GM10248 (cell line): ENCODE results near the gene ZNF484.
"Not testable (repeated sequence)": the region's sequence is repeated elsewhere in the genome, so short reads cannot be mapped to it uniquely, and the experiment has no call there.

Experiments used
- CTCF ChIA-PET: fragments of 300-600 bp; sonication (Branson Sonifier 250); formaldehyde crosslinking; extraction: SDS; loops from one replicate; lab custom pipeline; 2021; ENCODE audit warnings: antibody characterized with exemption; lab: Yijun Ruan, JAX
- POLR2A ChIA-PET: fragments of 350-650 bp; sonication (Branson Sonifier 250); formaldehyde crosslinking; extraction: SDS; loops from one replicate; lab custom pipeline; 2020; ENCODE audit warnings: antibody characterized with exemption; lab: Yijun Ruan, JAX
- DNase-seq: peaks from one replicate; pipeline ENCODE4 v3.0.0; 2012; ENCODE audit errors: extremely low spot score
- TF ChIP-seq, protein P1 (sequence below): IDR thresholded peaks from 2 replicates; pipeline ENCODE4 v1.5.1; 2012; ENCODE audit warnings: mild to moderate bottlenecking, low read depth; ENCODE audit errors: extremely low read depth, missing control alignments, control extremely low read depth

ZNF484 gene

DNA sequence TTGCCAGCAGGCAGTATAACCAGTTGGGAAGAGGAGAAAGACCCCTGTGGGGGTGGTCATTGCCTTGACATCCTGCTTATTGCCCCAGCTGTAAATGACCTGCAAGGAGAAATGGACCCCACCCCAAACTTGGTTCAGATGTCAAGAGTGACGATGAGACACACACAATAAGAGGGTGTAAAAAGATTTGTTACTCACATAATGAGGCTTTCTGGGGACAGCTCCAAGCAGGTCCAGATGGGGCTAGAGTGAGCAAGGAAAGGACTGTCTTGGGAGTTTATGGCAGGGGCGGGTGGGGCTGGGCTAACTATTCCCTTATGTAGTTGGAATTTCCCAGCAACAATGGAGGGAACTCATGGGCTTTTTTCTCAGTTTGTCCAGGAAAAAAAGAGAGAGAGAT lies 24.1 kb downstream of the ZNF484 start:
- POLR2A ChIA-PET = no interaction called here
- CTCF ChIA-PET = no interaction called here
- TF ChIP-seq, protein P1, sequence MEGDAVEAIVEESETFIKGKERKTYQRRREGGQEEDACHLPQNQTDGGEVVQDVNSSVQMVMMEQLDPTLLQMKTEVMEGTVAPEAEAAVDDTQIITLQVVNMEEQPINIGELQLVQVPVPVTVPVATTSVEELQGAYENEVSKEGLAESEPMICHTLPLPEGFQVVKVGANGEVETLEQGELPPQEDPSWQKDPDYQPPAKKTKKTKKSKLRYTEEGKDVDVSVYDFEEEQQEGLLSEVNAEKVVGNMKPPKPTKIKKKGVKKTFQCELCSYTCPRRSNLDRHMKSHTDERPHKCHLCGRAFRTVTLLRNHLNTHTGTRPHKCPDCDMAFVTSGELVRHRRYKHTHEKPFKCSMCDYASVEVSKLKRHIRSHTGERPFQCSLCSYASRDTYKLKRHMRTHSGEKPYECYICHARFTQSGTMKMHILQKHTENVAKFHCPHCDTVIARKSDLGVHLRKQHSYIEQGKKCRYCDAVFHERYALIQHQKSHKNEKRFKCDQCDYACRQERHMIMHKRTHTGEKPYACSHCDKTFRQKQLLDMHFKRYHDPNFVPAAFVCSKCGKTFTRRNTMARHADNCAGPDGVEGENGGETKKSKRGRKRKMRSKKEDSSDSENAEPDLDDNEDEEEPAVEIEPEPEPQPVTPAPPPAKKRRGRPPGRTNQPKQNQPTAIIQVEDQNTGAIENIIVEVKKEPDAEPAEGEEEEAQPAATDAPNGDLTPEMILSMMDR = no peak
- DNase-seq = no peak

DNA sequence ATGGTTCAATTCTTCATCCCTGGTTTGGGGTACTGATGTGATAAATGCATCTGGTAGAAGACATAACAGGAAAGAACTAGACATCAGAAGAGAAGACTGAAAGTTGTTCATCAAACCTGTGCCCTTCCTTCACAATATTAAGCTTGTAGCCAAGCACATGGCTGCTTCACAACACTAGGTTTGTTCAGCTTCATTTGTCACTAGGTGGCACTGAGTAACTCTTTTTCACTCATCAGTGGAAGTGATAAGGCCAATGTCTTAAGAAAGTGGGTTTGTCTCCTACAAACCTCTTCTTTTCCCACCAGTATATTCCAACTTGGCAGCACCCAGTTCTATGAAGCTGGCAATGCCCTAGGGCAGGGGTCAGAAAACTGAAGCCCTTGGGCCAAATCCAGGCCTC lies 26.9 kb downstream of the ZNF484 start:
- no peak for DNase-seq
- CTCF ChIA-PET = interaction anchor here (0.9 to 1.0 kb wide), 2 partner anchors 19 to 710 kb away, joined by 3 read pairs; no protein-coding TSS in a partner anchor
- POLR2A ChIA-PET = no interaction called here
- TF ChIP-seq, protein P1 = no peak

DNA sequence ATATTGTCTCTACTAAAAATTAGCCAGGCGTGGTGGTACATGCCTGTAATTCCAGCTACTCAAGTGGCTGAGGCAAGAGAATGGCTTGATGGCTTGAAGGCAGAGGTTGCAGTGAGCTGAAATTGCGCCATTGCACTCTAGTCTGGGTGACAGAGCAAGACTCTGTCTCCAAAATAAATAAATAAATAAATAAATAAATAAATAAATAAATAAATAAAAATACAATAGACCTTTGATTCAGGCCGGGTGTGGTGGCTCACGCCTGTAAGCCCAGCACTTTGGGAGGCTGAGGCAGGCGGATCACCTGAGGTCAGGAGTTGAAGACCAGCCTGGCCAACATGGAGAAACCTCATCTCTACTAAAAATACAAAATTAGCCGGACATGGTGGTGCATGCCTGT lies 29.1 kb downstream of the ZNF484 start:
- CTCF ChIA-PET, POLR2A ChIA-PET, DNase-seq: not testable (repeated sequence)

DNA sequence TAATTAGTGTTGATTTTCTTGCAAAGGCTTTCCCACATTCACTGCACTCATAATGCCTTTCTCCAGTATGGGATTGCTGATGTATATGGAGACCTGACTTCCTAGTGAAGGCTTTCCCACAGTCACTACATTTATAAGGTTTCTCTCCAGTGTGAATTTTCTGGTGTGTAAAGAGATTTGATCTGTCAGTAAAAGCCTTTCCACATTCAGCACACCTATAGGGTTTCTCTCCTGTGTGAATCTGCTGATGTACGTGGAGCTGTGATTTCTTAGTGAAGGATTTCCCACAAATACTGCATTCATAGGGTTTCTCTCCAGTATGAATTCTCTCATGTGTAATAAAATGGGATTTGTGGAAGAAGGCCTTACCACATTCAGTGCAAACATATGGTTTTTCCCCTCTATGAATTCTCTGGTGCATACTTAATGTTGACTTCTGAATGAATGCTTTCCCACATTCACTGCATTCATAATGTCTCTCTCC lies 31.1 kb downstream of the ZNF484 start:
- TF ChIP-seq, protein P1 = no peak
- ChIA-PET CTCF (no interaction called here), POLR2A (no interaction called here)
- no peak for DNase-seq

DNA sequence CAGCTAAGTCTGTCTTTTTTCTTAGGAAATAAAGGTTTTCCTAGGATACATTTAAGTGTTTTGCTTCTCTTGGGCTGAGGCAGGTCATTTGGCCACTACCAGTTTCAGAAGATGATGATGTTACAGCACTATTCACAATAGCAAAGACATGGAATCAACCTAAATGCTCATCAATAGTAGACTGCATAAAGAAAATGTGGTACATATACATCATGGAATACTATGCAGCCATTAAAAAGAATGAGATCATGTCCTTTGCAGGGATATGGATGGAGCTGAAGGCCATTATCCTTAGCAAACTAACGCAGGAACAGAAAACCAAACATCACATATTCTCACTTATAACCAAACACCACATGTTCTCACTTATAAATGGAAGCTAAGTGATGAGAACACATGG lies 39.4 kb downstream of the ZNF484 start:
- CTCF ChIA-PET = interaction anchor here (1.5 kb wide), 1 partner anchor 20 kb away, joined by 3 read pairs; no protein-coding TSS in a partner anchor
- POLR2A ChIA-PET, DNase-seq: not testable (repeated sequence)

DNA sequence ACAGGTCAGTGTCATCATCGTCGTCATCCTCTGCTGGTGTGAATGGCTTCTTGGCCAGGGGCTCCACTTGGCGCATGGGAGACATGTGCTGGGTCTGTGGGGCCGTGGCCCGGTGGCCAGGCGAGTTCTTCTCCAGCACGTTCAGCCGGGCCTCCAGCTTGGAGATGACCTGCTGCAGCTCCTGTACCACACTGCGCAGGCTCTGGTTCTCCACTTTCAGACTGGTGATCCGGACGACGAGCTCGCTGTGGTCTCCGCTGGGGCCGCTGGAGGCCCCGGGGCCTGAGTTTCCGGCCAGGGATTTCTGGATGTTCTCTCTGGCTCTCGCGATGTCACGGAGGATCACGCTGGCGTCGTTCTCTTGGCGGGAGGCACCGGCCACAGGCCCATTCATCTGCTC lies 40.6 kb downstream of the ZNF484 start:
- CTCF ChIA-PET = interaction anchor here (0.9 to 1.0 kb wide), 2 partner anchors 12 to 883 kb away, joined by 3 read pairs; no protein-coding TSS in a partner anchor
- TF ChIP-seq, protein P1 = no peak
- no peak for DNase-seq
- POLR2A ChIA-PET = no interaction called here

DNA sequence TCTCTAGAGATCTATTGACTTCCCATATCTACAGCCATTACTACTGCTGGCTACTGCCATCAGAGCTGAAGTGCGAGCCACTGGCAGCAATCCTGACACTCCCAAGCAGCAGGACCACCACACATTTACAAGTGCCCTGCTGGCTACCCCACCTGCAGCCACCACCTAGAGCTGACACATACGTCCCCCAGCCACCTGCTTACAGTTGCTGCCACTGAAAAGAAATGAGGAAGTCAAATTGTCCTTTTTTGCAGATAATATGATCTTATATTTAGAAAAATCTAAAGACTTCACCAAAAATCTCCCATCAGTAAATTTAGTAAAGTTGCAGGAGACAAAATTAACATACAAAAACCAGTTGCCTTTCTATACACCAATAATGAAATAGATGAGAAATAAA lies 48.4 kb downstream of the ZNF484 start:
- no peak for DNase-seq
- TF ChIP-seq, protein P1 = no peak
- CTCF ChIA-PET = no interaction called here
- POLR2A ChIA-PET = no interaction called here

DNA sequence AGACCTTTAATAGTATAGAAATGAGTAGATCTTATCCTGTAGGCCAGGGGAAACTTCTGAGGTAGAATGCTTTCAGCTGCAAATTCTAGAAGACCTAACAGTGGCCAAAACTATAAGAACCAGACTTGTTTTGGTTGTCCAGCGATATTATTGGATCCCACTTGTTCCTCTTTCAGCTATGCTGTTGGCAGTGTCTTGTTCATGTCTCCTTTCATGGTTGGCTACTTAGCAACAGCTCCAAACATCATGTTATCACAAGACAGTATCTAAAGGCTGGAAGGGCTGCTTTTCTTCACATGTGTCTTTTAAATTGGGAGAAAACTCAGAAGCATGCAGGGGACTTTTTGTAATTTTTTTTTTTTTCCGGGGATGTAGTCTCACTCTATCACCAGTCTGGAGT lies 52.8 kb downstream of the ZNF484 start:
- CTCF ChIA-PET = interaction anchor here (1.4 kb wide), 2 partner anchors 13 to 58 kb away, joined by 3 read pairs; no protein-coding TSS in a partner anchor
- POLR2A ChIA-PET, DNase-seq: not testable (repeated sequence)
